Nephron progenitor cell (in vitro differentiated cells): Measurements from ENCODE around the gene DPH3.

Experiments
- DNase-seq: peaks from one replicate; pipeline ENCODE4 v3.0.0; 2021
- H3K27ac Mint-ChIP-seq: 2 replicates; pipeline ENCODE4 v1.8.0; 2021; ENCODE audit warnings: mild to moderate bottlenecking, moderate library complexity, mixed read lengths
- H3K27me3 Mint-ChIP-seq: 2 replicates; pipeline ENCODE4 v1.8.0; 2021; ENCODE audit warnings: mild to moderate bottlenecking, low read depth, mixed read lengths; ENCODE audit not compliant: poor library complexity
- H3K36me3 Mint-ChIP-seq: 2 replicates; pipeline ENCODE4 v1.8.0; 2021; ENCODE audit warnings: low read depth, mixed read lengths
- H3K4me1 Mint-ChIP-seq: 2 replicates; pipeline ENCODE4 v1.8.0; 2021; ENCODE audit warnings: mixed read lengths
- H3K4me3 Mint-ChIP-seq: 2 replicates; pipeline ENCODE4 v1.8.0; 2021; ENCODE audit warnings: mild to moderate bottlenecking, moderate library complexity, mixed read lengths
- H3K9me3 Mint-ChIP-seq: 2 replicates; pipeline ENCODE4 v1.8.0; 2021; ENCODE audit warnings: mild to moderate bottlenecking, moderate library complexity, mixed read lengths
- TF ChIP-seq, protein P1 (sequence below): fragments of 200-600 bp; sonication (generic); IDR thresholded peaks from 2 replicates; pipeline ENCODE4 v1.5.0; 2021; ENCODE audit warnings: antibody characterized with exemption

DPH3 gene

DNA sequence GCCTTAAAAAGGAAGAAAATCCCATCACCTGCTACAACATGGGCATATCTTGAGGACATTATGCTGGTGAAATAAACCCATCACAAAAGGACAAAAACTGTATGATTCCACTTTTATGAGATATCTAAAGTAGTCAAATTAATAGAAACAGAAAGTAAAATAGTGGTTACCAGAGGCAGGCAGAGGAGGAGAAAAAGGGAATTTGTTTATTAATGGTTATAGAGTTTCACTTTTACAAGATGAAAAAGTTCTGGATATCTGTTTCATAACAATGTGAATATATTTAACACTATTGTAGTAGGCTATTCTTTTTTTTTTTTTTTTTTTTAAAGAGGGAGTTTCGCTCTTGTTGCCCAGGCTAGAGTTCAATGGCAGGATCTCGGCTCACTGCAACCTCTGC is 40.4 kb downstream of the DPH3 start:
- no peaks in the 10 kb centered on the region for H3K36me3 Mint-ChIP-seq
- H3K4me1 Mint-ChIP-seq: peaks cover 3% of the 10 kb centered on the region
- no peak overlapping the region for H3K27ac Mint-ChIP-seq
- H3K27me3 Mint-ChIP-seq: peaks cover 2% of the 10 kb centered on the region
- no peak overlapping the region for H3K4me3 Mint-ChIP-seq
- TF ChIP-seq, protein P1, sequence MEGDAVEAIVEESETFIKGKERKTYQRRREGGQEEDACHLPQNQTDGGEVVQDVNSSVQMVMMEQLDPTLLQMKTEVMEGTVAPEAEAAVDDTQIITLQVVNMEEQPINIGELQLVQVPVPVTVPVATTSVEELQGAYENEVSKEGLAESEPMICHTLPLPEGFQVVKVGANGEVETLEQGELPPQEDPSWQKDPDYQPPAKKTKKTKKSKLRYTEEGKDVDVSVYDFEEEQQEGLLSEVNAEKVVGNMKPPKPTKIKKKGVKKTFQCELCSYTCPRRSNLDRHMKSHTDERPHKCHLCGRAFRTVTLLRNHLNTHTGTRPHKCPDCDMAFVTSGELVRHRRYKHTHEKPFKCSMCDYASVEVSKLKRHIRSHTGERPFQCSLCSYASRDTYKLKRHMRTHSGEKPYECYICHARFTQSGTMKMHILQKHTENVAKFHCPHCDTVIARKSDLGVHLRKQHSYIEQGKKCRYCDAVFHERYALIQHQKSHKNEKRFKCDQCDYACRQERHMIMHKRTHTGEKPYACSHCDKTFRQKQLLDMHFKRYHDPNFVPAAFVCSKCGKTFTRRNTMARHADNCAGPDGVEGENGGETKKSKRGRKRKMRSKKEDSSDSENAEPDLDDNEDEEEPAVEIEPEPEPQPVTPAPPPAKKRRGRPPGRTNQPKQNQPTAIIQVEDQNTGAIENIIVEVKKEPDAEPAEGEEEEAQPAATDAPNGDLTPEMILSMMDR: no peak
- DNase-seq: no peak
- peaks cover 12% of the 10 kb centered on the region for H3K9me3 Mint-ChIP-seq

DNA sequence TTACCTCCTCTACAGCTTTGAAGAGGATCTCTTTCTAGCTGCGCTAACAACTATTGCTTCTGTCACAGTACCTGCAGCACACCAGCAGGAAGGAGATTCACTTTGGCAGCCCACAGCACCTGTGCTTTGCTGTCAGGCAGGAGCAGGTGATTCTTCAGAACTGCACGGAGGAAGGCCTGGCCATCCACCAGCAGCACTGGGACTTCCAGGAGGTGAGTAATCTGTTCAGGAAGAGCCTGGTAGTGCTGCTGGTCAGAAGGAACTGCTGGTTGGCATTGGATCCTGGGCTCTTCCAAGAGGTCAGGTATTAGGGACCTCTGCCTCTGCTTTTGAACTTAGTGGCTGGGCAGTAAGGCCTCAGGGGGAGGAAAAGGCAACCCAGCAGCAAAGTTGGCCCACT is 42.2 kb downstream of the DPH3 start:
- no peak overlapping the region for H3K4me3 Mint-ChIP-seq
- peaks cover 12% of the 10 kb centered on the region for H3K9me3 Mint-ChIP-seq
- H3K36me3 Mint-ChIP-seq: no peaks in the 10 kb centered on the region
- no peak for DNase-seq
- TF ChIP-seq, protein P1: no peak
- H3K4me1 Mint-ChIP-seq: no peaks in the 10 kb centered on the region
- no peak overlapping the region for H3K27ac Mint-ChIP-seq
- H3K27me3 Mint-ChIP-seq: peaks cover 2% of the 10 kb centered on the region

DNA sequence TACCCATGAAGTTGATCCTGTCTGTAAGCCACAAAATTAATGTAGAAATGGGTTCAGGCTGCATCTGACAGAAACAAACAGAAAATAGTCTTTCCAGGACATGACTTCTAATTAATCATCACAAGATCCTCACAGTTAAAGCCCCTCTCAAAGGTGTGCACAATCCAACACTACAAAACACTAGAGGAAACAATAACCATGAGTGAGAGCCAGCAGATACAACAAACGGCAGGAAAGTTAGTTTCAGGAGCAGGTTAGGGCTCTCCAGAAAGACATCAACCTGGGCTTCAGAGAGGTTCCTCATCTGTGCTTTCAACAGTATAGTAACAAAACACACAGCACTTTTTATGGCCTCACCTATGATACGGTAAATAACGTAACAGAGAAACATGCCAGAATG is 42.8 kb downstream of the DPH3 start:
- no peak for DNase-seq
- Mint-ChIP-seq H3K4me3 (no peak overlapping the region), H3K9me3 (peaks cover 12% of the 10 kb centered on the region), H3K36me3 (no peaks in the 10 kb centered on the region), H3K27ac (no peak overlapping the region), H3K27me3 (peaks cover 3% of the 10 kb centered on the region), H3K4me1 (no peaks in the 10 kb centered on the region)
- TF ChIP-seq, protein P1: no peak

DNA sequence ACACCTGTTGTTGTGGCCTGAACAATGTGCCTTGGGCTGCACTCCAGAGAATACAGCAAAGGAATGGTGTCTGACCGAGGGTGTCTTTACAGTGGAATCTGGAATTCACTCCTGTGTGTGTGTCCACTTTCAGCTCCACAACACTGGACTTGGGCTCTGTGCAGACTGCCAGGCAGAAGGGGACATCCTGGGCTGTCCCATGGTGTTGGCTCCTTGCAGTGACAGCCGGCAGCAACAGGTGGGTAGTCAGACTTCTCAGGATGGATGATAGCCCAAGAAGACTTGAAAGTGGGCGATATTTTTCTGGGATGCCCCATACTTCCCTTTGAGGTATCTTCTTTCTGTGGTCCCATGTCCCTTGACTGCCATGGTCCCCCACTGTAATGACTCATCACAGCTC is 45.0 kb downstream of the DPH3 start:
- H3K27me3 Mint-ChIP-seq: peaks cover 6% of the 10 kb centered on the region
- peaks cover 7% of the 10 kb centered on the region for H3K9me3 Mint-ChIP-seq
- no peak overlapping the region for H3K27ac Mint-ChIP-seq
- H3K4me1 Mint-ChIP-seq: no peaks in the 10 kb centered on the region
- H3K4me3 Mint-ChIP-seq: no peak overlapping the region
- no peak for DNase-seq
- TF ChIP-seq, protein P1: no peak
- no peaks in the 10 kb centered on the region for H3K36me3 Mint-ChIP-seq

- TF ChIP-seq, protein P1: no peak
- Mint-ChIP-seq H3K27me3 (peaks cover 6% of the 10 kb centered on the region), H3K27ac (no peak overlapping the region), H3K9me3 (no peaks in the 10 kb centered on the region), H3K36me3 (no peaks in the 10 kb centered on the region), H3K4me3 (no peak overlapping the region), H3K4me1 (no peaks in the 10 kb centered on the region)
- DNase-seq: no peak
Observed at GRCh38 chr3:16216373-16216935, 48.3 kb downstream of the DPH3 start.

- Mint-ChIP-seq H3K9me3 (no peaks in the 10 kb centered on the region), H3K36me3 (no peaks in the 10 kb centered on the region), H3K4me3 (no peak overlapping the region), H3K4me1 (no peaks in the 10 kb centered on the region), H3K27ac (no peak overlapping the region), H3K27me3 (peaks cover 6% of the 10 kb centered on the region)
- TF ChIP-seq, protein P1: no peak
- DNase-seq: no peak
Observed at GRCh38 chr3:16214366-16214765, 50.4 kb downstream of the DPH3 start.
